GM19397 (cell line): ENCODE data around the gene AHI1.

Experiments
- ATAC-seq: cut with Tn5 transposase; IDR thresholded peaks from one replicate; pipeline ENCODE4 v1.9.1; 2021; ENCODE audit warnings: mild to moderate bottlenecking, moderate library complexity; ENCODE audit not compliant: unreplicated experiment

Gene AHI1

DNA sequence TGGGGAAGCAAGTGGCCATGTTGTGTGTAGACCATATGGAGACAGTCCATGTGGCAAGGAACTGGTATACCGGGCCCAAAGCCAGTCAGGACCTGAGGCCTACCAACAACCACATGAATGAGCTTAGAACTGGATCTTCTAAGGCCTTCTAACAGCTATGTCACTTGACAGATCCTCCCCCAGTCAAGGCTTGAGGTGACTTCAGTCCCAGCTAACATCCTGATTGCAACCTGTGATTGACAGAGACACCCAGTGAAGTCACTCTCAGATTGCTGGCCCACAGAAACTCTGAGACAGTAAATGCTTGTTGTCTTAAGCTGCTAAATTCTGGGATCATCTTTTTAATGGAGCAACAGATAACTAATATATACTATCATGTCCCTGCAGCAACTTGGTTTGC lies 32.9 kb downstream of the AHI1 start:
- ATAC-seq, result peak; percentile 78

DNA sequence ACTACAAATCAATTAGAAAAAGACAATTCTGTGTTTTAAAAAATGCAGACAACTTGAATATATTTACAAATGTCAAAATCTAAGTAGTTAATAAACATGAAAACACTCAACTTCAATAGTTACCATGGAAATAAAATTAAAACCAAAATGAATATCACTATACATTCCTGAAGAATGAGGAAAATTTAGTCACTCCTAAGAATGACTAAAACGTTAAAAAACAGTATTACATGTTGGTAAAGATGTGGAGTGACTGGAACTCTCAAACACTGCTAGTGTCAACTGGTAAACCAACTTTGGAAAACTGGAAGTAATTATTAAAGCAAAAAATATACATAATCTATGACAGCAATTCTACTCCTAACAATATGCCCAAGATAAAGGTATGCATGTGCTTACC lies 36.3 kb downstream of the AHI1 start:
- no peak for ATAC-seq

DNA sequence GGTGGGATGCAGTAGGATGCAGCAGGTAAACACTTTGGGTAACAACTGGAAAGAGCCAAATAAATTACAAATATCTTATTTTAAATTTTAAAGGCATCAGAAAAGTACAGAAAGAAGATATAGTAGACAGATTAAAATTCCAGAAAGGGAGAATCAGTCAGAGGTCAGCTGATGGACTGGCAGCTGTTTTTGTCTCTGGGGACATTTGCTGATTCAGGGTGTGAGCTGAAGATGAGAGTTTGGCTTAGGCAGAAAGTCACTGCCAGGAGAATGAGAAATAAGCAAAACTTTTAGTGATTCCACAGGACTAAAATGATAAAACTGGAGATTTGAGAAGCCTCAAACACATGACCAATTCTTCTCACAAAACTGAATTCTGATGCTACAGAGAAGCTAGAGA lies 39.5 kb downstream of the AHI1 start:
- ATAC-seq, result no peak

DNA sequence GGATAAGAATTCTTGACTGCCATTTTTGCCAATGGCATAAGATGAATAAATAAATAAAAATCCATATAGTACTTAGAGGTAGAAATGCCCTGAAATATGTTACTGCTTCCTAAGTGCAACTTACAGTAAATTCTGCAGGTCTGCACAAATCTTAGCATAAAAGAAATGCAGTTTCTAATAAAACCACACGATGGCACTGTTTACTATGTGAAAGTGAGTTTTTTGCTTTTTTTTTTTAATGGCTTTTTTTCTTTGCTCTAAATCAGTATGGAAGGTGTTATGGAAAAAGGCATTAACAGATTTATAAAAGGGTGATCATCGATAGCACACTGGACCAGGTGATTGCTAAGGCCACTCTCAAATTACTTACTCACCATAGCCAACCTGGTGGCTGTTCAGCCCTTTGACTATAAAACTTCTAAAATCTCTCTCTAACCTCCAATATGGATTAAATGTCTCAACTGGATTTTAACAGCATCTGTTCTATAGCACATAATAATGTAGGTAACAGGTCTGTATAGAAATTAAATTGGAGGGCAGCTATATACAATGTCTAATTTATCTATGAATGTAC lies 45.8 kb downstream of the AHI1 start:
- no peak for ATAC-seq

DNA sequence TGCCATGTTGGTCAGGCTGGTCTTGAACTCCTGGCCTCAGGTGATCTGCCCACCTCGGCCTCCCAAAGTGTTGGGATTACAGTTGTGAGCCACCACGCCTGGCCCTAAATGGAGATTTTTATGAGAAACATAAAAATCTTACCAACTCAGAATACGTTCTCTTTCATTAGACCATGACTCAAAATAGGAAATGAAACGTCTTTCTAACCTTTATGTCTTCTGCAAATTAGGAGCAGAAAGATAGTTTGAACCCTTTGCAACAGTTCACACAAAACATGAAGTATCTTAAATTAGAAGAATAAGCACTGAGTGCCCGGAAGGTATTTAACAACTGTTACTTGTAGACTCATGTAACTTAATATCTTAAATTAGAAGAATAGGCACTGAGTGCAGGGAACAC lies 48.3 kb downstream of the AHI1 start:
- ATAC-seq, result no peak

DNA sequence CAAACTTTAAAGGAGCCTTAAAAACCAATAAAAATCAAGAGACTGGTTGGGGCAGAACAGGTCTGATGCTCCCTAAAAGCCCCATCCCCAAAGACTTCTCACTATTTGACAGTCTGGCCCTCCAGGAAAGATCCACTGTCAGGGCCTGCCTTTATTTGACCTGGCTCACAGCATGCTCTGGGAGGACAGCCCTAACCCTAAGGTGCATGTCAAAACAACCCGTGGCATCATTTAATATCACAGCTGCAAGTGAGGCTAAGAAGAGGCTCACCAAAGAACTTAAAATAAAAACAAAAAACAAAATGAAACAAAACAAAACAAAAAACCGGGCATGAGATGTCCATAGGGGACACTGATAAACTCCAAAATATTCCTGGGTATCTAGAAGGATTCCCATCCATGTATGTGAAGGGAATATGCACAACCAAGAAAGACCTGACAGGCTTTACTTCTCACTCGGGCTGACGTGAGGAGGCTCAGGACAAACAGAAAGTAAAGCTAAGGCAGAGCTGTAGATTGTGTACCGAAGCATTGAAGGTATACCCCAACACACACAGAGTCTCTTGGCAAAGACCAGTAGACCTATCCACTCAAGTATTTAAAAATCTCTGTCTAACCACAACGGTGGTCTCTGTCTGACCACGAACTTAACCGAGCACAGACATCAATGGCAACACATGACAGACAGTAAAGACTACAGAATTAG lies 57.3 kb downstream of the AHI1 start:
- ATAC-seq, result no peak

DNA sequence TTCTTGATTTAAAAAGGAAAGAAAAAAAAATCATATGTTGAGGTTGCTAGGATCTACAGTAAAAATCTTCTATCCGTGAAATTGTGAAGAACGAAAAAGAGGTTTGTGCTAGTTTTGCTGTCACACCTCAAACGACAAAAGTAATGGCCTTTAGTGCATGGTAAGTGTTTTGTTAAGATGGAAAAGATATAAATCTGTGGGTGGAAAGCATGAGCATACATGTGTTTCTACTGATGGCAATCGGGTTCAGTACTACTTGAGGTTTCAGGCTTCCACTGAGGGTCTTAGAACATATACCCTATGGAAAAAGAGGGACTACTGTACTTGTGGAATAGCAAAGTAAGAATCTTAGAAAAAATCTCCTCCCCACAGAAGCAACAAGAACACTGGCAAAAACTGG lies 58.0 kb downstream of the AHI1 start:
- no peak for ATAC-seq

DNA sequence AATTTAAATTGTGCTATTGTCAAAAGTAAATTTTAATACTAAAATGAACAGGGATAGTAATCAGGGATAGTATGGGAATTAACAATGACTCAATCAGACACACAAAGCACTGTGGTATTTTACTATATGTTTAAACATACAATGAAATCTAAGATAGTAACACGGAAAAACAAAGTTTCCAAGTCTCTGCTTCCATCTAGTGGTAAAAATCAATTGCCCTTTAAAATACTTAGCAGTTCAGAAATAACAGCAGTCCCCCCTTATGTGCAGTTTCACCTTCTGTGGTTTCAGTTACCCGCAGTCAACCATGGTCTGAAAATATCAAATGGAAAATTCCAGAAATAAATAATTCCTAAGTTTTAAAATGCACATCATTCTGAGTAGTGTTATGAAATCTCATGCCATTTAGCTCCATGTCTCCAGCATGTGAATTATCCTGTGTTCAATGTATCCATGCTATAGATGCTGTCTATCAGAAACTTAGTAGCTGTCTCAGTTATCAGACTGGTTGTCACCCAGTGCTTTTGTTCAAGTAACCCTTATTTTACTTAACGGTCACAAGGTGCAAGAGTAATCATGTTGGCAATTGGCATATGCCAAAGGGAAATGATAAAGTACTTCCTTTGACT lies 58.5 kb downstream of the AHI1 start:
- ATAC-seq, result no peak

DNA sequence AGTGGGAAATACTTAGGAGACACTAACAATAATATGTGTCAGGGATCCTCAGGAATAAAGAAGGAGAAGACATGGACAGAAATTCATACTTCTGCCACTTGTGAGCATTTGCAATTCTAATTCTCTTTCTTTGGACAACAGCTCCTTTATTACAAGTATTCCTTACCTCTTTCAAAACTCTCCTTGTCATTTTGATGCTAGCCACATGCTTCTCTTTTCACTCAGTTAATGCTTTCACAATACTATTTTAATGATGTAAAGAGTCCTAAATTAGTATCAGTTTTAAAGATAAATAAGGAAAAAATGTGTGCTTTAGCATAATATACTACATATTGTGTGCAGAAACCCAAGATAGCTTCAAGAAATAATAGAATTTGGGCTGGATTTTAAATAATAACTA lies 62.5 kb downstream of the AHI1 start:
- no peak for ATAC-seq

DNA sequence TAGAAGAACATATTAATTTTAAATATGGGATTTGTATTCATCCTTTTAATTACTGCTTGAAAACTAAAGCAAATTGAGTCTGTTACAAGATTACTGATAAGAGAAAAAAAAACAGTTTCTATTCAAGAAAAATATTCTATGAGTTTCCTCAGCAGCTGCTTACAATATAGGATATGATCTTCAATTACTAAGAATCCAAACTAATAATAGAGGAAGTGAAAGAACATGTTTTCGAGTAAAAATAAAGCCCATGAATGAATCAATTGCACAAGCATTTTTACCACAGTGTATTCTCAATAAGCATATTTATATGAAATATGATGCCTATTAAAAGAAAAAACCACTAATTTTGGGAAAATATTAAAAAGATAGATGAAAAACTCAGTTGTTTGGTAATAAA lies 63.4 kb downstream of the AHI1 start:
- ATAC-seq, result no peak

DNA sequence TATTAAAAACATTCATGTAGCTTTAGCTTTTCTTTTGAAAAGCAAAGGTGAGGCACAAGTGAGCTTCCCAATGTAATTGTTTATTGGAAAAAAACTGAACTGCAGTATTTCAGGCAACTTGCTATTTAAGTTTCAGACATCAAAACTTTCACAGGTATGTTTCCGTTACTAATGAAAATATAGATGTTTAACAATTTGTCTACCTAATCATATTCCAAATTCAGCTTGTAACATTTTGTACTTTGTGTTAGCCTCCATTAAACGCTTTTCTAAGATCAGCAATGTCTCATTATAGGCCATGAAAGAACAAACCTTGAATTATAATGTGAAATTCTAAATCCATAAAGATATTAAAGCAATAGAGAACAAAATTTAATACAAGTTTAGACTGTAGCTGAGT lies 69.5 kb downstream of the AHI1 start:
- ATAC-seq, result no peak

DNA sequence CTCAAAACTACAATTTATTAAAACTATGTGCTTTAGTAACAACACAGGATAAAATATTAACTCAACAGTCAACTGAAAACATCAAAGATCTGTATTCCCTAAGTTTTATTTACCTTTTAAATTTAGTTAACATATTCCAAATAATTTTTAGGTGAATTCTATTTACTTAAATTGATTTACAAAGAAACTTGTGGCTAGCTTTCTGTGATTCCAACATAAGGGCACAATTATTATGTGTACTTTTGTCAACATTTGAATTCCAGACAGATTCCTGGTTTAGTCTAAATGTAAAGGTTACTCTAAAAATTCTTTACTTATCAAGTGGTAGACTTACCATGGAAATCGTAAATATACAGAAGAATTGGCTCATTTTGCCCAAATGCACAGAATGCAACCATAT lies 70.7 kb downstream of the AHI1 start:
- ATAC-seq, result no peak

DNA sequence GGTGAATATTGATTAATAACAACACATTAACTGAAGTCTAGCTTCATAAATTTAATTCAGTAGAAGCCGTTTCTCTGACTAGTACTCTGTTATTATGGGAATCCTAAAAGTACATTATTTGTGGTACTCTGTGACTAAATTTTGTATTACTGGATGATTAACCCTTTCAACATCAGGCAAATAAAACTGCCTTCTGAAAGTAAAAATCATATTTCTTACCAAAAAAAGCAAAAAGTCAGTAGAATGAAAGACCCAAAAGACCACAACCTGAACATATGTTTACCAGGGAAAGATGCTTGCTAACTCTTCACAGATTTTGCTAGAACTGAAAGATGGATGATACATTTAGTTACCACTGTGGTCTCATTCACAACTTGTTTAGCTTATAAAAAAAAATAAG lies 73.2 kb downstream of the AHI1 start:
- no peak for ATAC-seq

DNA sequence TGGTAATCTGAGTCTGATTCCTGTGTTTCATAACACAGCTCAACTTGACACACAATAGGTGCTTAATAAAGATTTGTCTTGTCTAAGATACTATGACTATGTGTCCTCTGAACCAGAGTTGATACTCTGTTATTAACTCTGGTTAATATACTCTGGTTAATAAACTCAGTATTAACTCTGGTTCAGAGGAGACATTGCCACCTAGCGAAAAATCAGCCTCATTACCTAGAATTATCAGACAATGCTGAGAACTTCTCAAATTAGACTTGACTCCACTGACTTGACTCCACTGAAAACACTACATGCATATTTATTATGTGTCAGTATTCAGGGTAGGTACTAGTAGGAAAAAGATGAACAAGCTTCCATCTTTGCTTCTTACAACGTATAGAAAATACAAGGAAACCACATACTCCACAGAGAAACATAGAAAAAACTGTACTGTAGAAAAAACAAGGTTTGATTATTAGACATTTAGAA lies 73.9 kb downstream of the AHI1 start:
- peak; percentile 58 for ATAC-seq

DNA sequence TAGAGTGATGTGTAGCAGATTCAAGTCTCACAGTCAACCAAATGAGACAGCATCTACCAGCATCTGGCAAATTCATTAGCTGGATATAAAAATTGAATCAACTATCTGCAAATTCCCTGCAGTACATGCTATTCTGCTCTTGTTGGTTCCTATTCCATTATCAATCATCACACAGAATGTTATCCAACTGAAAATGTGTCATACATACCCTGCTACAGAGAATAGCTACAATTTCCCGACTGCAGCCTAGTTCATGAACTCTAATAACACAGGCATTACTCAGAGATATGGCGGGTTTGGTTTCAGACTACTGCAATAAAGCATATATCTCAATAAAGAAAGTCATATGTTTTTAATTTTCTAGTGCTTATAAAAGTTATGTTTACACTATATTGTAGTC lies 78.4 kb downstream of the AHI1 start:
- no peak for ATAC-seq

DNA sequence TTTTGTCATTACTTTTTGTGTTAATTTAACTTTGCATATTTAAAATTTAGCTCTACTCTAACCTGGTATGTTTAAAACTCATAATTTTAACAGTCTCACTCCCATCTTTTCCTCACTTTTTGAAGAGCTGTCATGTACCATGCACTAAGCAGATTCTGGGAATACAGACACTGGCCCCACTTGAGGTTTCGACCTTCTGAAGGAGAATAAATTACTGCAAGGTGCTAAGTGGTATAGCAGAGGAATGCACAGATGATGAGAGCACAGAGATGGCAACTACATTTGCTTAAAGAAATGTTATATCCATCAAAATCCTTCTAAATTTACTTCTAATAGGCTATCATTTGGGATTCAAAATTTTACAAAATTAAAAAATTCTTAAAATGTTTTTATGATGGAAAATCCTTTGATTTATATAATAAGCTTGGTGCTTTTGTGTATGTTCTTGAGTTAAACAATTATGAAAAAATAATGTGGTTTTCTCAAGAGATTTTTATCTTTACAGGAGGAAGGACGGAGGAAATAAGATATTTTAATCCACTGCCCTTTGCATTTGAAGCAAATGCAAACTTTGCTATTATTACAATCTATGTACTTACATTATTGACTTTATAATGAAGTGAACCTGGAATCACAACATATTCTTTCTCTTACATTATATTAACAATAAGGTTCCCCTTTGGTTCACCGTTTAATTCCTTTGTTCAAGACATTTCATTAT lies 79.3 kb downstream of the AHI1 start:
- ATAC-seq, result no peak

DNA sequence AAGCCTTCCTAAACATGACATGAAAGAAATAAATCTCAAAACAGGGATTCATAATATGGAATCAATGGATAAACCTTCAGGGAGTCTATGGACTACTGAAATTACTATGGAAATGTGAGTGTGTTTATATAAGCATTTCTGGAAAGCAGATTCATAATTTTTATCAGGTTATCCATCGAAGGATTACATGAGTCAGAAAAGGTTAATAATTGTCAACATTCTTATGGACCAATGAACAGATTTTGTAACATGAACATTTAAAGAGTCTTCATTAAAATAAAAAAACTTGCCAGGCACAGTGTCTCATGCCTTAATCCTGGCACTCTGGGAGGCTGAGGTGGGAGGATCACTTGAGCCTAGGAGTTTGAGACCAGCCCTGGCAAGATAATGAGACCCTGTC lies 84.8 kb downstream of the AHI1 start:
- no peak for ATAC-seq

DNA sequence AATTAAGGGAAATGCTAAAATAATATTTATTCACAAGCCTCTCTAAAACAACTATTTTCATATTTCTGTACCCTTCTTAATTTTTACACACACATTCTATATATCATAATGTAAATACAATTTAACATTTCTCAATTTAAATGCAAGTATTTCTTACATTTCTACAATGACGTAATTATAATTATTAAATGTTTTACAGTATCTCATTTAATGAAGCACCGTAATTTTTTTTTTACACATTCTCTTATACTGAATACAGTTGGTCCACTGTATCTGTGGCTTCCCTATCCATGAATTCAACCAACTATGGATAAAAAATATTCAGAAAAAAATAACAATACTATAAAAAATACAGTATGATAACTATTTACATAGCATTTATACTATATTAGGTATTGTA lies 85.7 kb downstream of the AHI1 start:
- no peak for ATAC-seq

DNA sequence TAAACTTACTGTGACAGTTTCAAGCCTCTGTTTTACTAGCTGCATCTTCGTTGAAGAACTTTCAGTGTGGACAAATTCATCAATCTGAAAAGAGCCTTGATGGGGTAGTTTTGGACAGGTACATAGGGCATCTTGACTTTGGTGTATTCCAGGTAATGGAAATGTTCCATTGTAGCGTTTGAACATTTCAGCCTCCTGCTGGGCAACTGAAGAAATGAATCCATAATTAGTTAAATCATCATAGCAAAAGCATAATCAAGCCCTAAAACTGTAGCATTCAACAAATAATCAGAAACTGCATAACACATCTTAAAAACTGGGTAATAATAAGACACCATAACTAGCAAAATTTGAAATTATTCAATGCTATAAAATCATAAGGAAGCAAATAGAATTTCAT lies 86.2 kb downstream of the AHI1 start:
- no peak for ATAC-seq

DNA sequence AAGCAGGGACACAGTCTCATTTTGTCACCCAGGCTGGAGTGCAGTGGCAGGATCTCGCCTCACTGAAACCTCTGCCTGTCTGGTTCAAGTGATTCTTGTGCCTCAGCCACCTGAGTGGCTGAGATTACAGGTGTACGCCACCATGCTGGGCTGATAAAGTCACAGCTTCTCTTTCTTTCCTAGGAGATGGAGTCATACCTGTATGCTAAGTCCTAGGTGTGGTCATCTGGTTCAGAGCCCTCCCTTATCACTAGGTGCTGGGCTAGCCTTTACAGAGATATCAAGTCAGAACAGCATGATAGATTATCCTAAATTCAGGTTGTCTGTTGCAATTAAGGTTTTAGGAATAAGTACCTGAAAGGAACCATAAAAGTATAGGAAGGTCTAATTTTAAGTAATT lies 86.7 kb downstream of the AHI1 start:
- no peak for ATAC-seq

DNA sequence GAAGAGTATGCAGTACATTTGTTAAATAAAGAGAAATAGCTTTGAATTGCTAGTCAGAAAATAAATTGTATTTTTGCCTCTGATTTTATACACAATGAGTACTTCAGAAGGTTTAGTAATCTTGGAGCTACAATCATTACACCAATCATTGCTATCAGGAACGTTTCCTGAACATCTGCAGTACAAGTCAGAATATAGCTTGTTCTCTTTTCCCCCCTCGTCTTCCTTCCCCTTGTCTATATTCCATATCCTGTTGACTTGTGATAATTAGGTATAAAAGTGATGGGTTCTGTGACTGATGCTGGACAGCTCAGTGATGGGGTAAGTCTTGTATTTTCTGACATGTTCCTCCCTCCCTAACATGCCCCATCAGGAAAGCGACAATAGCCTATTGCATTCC lies 94.0 kb downstream of the AHI1 start:
- ATAC-seq, result no peak

DNA sequence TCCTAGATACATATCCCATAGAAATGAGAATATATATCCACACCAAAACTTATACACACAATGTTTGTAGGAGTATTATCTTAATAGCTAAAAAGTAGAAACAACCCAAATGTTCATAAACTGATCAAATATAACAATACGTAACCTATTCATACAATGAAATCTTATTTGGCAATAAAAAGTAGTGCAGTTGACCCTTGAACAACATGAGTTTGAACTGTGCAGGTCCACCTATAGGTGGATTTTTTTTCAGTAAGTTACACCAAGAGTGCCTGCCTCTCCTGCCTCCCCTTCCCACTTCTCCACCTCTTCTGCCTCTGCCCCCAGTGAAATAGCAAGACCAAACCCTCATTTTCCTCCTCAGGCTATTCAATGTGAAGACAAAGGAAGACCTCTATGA lies 95.2 kb downstream of the AHI1 start:
- no peak for ATAC-seq
